ENCODE results near the gene MIS18BP1. TPM values are rescaled to one million over a fixed set of nuclear protein-coding genes. Genes with fewer than 3 reads are reported as not detected.

Gene MIS18BP1
- total and polyA plus RNA-seq, 2 experiments from 2014 or later: 109 to 216 TPM

DNA sequence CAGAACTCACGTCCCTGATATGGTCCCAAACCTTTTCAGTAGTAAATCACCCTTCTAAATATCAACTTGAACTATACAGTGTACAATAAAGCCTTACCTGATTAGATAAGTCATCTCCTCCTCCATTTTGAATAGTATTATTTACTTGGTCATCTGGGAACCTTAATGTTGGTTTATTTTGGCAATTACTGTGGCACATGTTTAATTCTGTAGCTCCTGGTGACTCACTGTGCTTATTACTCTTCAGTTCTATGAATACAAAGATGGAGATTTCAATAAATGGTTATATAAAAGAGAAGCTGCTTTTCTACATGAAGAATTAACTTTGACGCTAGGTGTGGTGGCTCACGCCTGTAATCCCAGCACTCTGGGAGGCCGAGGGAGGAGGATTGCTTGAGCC is 25.4 kb downstream of the MIS18BP1 start (continued):
- TF ChIP-seq, protein P1, sequence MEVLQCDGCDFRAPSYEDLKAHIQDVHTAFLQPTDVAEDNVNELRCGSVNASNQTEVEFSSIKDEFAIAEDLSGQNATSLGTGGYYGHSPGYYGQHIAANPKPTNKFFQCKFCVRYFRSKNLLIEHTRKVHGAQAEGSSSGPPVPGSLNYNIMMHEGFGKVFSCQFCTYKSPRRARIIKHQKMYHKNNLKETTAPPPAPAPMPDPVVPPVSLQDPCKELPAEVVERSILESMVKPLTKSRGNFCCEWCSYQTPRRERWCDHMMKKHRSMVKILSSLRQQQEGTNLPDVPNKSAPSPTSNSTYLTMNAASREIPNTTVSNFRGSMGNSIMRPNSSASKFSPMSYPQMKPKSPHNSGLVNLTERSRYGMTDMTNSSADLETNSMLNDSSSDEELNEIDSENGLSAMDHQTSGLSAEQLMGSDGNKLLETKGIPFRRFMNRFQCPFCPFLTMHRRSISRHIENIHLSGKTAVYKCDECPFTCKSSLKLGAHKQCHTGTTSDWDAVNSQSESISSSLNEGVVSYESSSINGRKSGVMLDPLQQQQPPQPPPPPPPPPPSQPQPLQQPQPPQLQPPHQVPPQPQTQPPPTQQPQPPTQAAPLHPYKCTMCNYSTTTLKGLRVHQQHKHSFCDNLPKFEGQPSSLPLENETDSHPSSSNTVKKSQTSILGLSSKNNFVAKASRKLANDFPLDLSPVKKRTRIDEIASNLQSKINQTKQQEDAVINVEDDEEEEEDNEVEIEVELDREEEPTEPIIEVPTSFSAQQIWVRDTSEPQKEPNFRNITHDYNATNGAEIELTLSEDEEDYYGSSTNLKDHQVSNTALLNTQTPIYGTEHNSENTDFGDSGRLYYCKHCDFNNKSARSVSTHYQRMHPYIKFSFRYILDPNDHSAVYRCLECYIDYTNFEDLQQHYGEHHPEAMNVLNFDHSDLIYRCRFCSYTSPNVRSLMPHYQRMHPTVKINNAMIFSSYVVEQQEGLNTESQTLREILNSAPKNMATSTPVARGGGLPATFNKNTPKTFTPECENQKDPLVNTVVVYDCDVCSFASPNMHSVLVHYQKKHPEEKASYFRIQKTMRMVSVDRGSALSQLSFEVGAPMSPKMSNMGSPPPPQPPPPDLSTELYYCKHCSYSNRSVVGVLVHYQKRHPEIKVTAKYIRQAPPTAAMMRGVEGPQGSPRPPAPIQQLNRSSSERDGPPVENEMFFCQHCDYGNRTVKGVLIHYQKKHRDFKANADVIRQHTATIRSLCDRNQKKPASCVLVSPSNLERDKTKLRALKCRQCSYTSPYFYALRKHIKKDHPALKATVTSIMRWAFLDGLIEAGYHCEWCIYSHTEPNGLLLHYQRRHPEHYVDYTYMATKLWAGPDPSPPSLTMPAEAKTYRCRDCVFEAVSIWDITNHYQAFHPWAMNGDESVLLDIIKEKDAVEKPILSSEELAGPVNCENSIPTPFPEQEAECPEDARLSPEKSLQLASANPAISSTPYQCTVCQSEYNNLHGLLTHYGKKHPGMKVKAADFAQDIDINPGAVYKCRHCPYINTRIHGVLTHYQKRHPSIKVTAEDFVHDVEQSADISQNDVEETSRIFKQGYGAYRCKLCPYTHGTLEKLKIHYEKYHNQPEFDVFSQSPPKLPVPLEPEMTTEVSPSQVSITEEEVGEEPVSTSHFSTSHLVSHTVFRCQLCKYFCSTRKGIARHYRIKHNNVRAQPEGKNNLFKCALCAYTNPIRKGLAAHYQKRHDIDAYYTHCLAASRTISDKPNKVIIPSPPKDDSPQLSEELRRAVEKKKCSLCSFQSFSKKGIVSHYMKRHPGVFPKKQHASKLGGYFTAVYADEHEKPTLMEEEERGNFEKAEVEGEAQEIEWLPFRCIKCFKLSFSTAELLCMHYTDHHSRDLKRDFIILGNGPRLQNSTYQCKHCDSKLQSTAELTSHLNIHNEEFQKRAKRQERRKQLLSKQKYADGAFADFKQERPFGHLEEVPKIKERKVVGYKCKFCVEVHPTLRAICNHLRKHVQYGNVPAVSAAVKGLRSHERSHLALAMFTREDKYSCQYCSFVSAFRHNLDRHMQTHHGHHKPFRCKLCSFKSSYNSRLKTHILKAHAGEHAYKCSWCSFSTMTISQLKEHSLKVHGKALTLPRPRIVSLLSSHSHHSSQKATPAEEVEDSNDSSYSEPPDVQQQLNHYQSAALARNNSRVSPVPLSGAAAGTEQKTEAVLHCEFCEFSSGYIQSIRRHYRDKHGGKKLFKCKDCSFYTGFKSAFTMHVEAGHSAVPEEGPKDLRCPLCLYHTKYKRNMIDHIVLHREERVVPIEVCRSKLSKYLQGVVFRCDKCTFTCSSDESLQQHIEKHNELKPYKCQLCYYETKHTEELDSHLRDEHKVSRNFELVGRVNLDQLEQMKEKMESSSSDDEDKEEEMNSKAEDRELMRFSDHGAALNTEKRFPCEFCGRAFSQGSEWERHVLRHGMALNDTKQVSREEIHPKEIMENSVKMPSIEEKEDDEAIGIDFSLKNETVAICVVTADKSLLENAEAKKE (CRISPR knock-in tag; IDR thresholded peaks at IDR 0.05): no peak
- no peak for TF ChIP-seq ETS1 (IDR thresholded peaks at IDR 0.05)
- TF ChIP-seq REST (IDR thresholded peaks at IDR 0.05; ENCODE audit: unreplicated experiment): no peak
- TF ChIP-seq JUNB (IDR thresholded peaks at IDR 0.05; ENCODE audit: unreplicated experiment): no peak
- TF ChIP-seq ZNF114 (CRISPR knock-in tag; IDR thresholded peaks at IDR 0.05): no peak
- no peak for TF ChIP-seq EZH2phosphoT487 (IDR thresholded peaks at IDR 0.05; ENCODE audit: unreplicated experiment)
- TF ChIP-seq NANOG (IDR thresholded peaks at IDR 0.05; ENCODE audit: borderline replicate concordance): no peak

Data from GM23338 (cell line).